ENCODE results near the gene PRRT1B.

PRRT1B gene

GRCh38 chr9:131577005-131578000 is 32.0 kb downstream of the PRRT1B start:
- no peaks in the 10 kb centered on the region for H3K79me2 ChIP-seq (ENCODE audit: insufficient read depth, low read length)
- no peaks in the 10 kb centered on the region for H3K9me3 ChIP-seq (ENCODE audit: insufficient read depth, low read depth, low read length)
- H3K27me3 ChIP-seq (ENCODE audit: insufficient read depth, low read length, poor library complexity, severe bottlenecking): no peaks in the 10 kb centered on the region
- H2AFZ ChIP-seq (ENCODE audit: low read length): no peak overlapping the region
- no peak overlapping the region for H3K4me2 ChIP-seq (ENCODE audit: low read depth, low read length, poor library complexity, severe bottlenecking)
- H3F3A ChIP-seq (ENCODE audit: low read depth): no peaks in the 10 kb centered on the region
- no peak for TF ChIP-seq EZH2phosphoT487 (IDR thresholded peaks at IDR 0.05; ENCODE audit: borderline replicate concordance)
- no peak for TF ChIP-seq CTCF (conservative IDR thresholded peaks at IDR 0.05; ENCODE audit: low read length)
- H4K20me1 ChIP-seq (ENCODE audit: insufficient read depth, low read length, poor library complexity, severe bottlenecking): no peaks in the 10 kb centered on the region
- peaks cover 4% of the 10 kb centered on the region for H3K4me1 ChIP-seq (ENCODE audit: insufficient read depth, low read length, poor library complexity, severe bottlenecking)
- no peak overlapping the region for H3K9ac ChIP-seq (ENCODE audit: low read depth, low read length, poor library complexity, severe bottlenecking)
- peaks cover 24% of the 10 kb centered on the region; the same call in 1 of the 2 replicates for H3K36me3 ChIP-seq (ENCODE audit: insufficient read depth, low read length)
- H3K9me2 ChIP-seq (replicated peaks; ENCODE audit: low read depth, low read length): no peaks in the 10 kb centered on the region
- no peak overlapping the region for H3K4me3 ChIP-seq (ENCODE audit: low read length, poor library complexity, severe bottlenecking)

GRCh38 chr9:131578021-131578420 is 32.7 kb downstream of the PRRT1B start:
- H3K4me3 ChIP-seq (ENCODE audit: low read length, poor library complexity, severe bottlenecking): no peak overlapping the region
- H3K4me2 ChIP-seq (ENCODE audit: low read depth, low read length, poor library complexity, severe bottlenecking): no peak overlapping the region
- H3K79me2 ChIP-seq (ENCODE audit: insufficient read depth, low read length): no peaks in the 10 kb centered on the region
- no peaks in the 10 kb centered on the region for H3K9me3 ChIP-seq (ENCODE audit: insufficient read depth, low read depth, low read length)
- H3K9me2 ChIP-seq (replicated peaks; ENCODE audit: low read depth, low read length): no peaks in the 10 kb centered on the region
- no peaks in the 10 kb centered on the region for H4K20me1 ChIP-seq (ENCODE audit: insufficient read depth, low read length, poor library complexity, severe bottlenecking)
- H3K9ac ChIP-seq (ENCODE audit: low read depth, low read length, poor library complexity, severe bottlenecking): no peak overlapping the region
- H3K4me1 ChIP-seq (ENCODE audit: insufficient read depth, low read length, poor library complexity, severe bottlenecking): peaks cover 5% of the 10 kb centered on the region
- peaks cover 31% of the 10 kb centered on the region; the same call in 1 of the 2 replicates for H3K36me3 ChIP-seq (ENCODE audit: insufficient read depth, low read length)
- TF ChIP-seq CTCF (conservative IDR thresholded peaks at IDR 0.05; ENCODE audit: low read length) (no peak), EZH2phosphoT487 (IDR thresholded peaks at IDR 0.05; ENCODE audit: borderline replicate concordance) (no peak)
- H2AFZ ChIP-seq (ENCODE audit: low read length): no peak overlapping the region
- no peaks in the 10 kb centered on the region for H3K27me3 ChIP-seq (ENCODE audit: insufficient read depth, low read length, poor library complexity, severe bottlenecking)
- no peaks in the 10 kb centered on the region for H3F3A ChIP-seq (ENCODE audit: low read depth)

GRCh38 chr9:131578731-131579504 is 33.6 kb downstream of the PRRT1B start:
- TF ChIP-seq CTCF (conservative IDR thresholded peaks at IDR 0.05; ENCODE audit: low read length): no peak
- no peak for TF ChIP-seq EZH2phosphoT487 (IDR thresholded peaks at IDR 0.05; ENCODE audit: borderline replicate concordance)
- Histone ChIP-seq H3K79me2 (ENCODE audit: insufficient read depth, low read length) (no peaks in the 10 kb centered on the region), H2AFZ (ENCODE audit: low read length) (no peak overlapping the region), H3K9ac (ENCODE audit: low read depth, low read length, poor library complexity, severe bottlenecking) (no peak overlapping the region), H3K36me3 (ENCODE audit: insufficient read depth, low read length) (peaks cover 32% of the 10 kb centered on the region; the same call in 1 of the 2 replicates), H3K27me3 (ENCODE audit: insufficient read depth, low read length, poor library complexity, severe bottlenecking) (no peaks in the 10 kb centered on the region), H3F3A (ENCODE audit: low read depth) (no peaks in the 10 kb centered on the region), H3K9me3 (ENCODE audit: insufficient read depth, low read depth, low read length) (no peaks in the 10 kb centered on the region), H3K4me1 (ENCODE audit: insufficient read depth, low read length, poor library complexity, severe bottlenecking) (peaks cover 14% of the 10 kb centered on the region), H4K20me1 (ENCODE audit: insufficient read depth, low read length, poor library complexity, severe bottlenecking) (no peaks in the 10 kb centered on the region), H3K9me2 (replicated peaks; ENCODE audit: low read depth, low read length) (no peaks in the 10 kb centered on the region), H3K4me3 (ENCODE audit: low read length, poor library complexity, severe bottlenecking) (no peak overlapping the region), H3K4me2 (ENCODE audit: low read depth, low read length, poor library complexity, severe bottlenecking) (no peak overlapping the region)

Measured in Loucy (cell line).